Uterus (tissue), 4 donors: ENCODE data around the gene CCDC91. TPM values are rescaled to one million over a fixed set of nuclear protein-coding genes. Genes with fewer than 3 reads are reported as not detected.

Experiments
- DNase-seq, 2 donors: peaks; one replicate each; pipeline ENCODE4 v3.0.0-alpha.2; 2019 to 2020
- H3K27ac ChIP-seq, 2 donors: fragments of 200-600 bp; sonication (generic); 1 replicate in 1 of 2; 2 replicates in 1 of 2; pipeline ENCODE4 v1.5.1; 2016 to 2018
- H3K27me3 ChIP-seq, 2 donors: fragments of 200-600 bp; sonication (generic); one replicate each; pipeline ENCODE4 v1.5.1; 2018 to 2019; ENCODE audit warnings: control low read depth in 1 of 2
- H3K36me3 ChIP-seq, 2 donors: fragments of 200-600 bp; sonication (generic); one replicate each; pipeline ENCODE4 v1.5.1; 2019; ENCODE audit warnings: control low read depth in 1 of 2
- H3K4me1 ChIP-seq, 2 donors: fragments of 200-600 bp; sonication (generic); one replicate each; pipeline ENCODE4 v1.5.1; 2018 to 2019; ENCODE audit warnings: control low read depth in 1 of 2
- H3K4me3 ChIP-seq, 2 donors: fragments of 200-600 bp; sonication (generic); 1 replicate in 1 of 2; 2 replicates in 1 of 2; pipeline ENCODE4 v1.5.1; 2018 to 2019; ENCODE audit warnings: mild to moderate bottlenecking in 1 of 2
- H3K9me3 ChIP-seq, 2 donors: fragments of 200-600 bp; sonication (generic); one replicate each; pipeline ENCODE4 v1.5.1; 2019; ENCODE audit warnings: control low read depth in 1 of 2
- CTCF ChIP-seq, 4 experiments: fragments of 200-600 bp in 2 of 4; fragments of 450-650 bp in 2 of 4; sonication (generic) in 2 of 4; IDR thresholded peaks; one replicate each; pipeline ENCODE4 v1.5.1; 2016 to 2019; ENCODE audit warnings: antibody characterized with exemption in 4 of 4, mild to moderate bottlenecking in 2 of 4, moderate library complexity in 1 of 4
- POLR2A ChIP-seq, 2 donors: fragments of 450-650 bp; IDR thresholded peaks; one replicate each; pipeline ENCODE4 v1.6.1; 2016; ENCODE audit warnings: antibody characterized with exemption in 2 of 2, mild to moderate bottlenecking in 1 of 2, moderate library complexity in 1 of 2
- intact Hi-C: fragments of 100-400 bp; cut with DNase I; formaldehyde crosslinking; loops from one replicate; pipeline ENCODE4 v1.15.1; 2023; ENCODE audit warnings: low total_unique reads
- total RNA-seq, 4 donors: library from RNA; depleted of rRNA in 3 of 4; stranded (reverse); fragments of >200 nt in 3 of 4; gene quantifications; one replicate each; pipeline versions ENCODE4 v1.1.0 to v1.2.4, GENCODE V29; 2014 to 2023
- donor health status: DM: yes; HTN: yes; CAD: no.

Gene CCDC91
- total RNA-seq, 4 donors from 2014 or later, result 24.7 to 49.7 (median 41.0) TPM

DNA sequence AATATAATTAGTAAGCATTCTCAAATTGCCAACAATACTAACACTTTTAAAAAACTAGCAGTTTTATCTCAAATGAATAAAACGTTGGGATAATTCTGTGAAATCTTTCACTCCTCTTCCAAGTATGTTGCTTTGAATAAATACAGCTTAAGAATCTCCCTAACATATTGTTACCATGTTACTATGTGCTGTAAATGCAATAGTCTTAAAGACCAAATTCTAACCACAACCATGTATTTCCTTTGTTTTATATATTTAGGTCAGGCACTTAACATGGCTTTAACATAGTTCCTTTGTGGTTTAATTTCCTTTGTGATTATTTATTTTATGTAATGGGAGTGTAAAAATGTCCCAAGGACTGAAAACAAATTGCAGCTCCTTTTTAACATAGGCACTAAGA lies 33.9 kb upstream of the CCDC91 start:
- Histone ChIP-seq H3K27me3 (no peaks in the 10 kb centered on the region), H3K4me1 (no peaks in the 10 kb centered on the region), H3K9me3 (no peaks in the 10 kb centered on the region), H3K27ac (no peak overlapping the region), H3K4me3 (no peak overlapping the region), H3K36me3 (no peaks in the 10 kb centered on the region)
- TF ChIP-seq POLR2A (IDR thresholded peaks at IDR 0.05), result no peak
- TF ChIP-seq CTCF (IDR thresholded peaks at IDR 0.05), result no peak
- no peak for DNase-seq
- intact Hi-C loops, result no loop called here

DNA sequence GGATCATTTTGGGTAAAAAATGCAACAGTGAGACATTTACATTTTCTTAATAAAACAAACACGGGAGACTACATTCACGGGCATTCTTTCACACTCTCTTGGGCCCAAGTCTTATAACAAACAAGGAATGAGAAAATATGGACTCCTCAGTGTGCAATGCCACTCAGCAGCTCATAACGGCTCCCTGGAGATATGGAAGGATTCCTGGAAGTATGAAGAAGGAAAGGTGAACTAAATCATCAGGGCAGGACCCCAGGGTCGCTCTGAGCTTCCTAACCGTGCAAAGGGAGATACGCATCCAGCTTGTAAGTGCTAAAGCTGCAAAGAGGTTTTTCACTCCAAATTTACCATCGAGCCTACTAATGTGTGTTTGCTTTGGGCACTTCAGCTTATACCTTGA lies 33.5 kb upstream of the CCDC91 start:
- Histone ChIP-seq H3K4me1 (no peaks in the 10 kb centered on the region), H3K27ac (no peak overlapping the region), H3K9me3 (no peaks in the 10 kb centered on the region), H3K4me3 (no peak overlapping the region), H3K27me3 (no peaks in the 10 kb centered on the region), H3K36me3 (no peaks in the 10 kb centered on the region)
- TF ChIP-seq CTCF (IDR thresholded peaks at IDR 0.05), result no peak
- no peak for TF ChIP-seq POLR2A (IDR thresholded peaks at IDR 0.05)
- intact Hi-C loops, result no loop called here
- no peak for DNase-seq

DNA sequence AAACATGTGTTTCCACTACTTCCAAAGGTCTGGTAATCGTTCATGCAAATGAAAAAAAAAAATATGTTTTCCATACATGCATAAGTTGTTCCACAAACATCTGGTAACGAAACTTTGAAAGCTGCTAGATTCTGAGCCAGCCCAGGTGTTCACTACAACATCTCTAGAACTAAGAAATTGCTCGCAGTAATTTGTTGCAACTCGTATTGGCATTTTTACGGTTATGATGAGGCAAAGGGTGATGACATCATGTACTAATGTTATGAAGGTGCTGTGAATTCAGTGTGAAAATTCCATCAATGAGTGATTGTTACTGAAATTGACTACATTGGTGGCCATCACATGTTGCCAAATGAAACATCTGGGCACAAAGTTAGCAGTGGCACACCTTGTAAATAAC lies 31.9 kb upstream of the CCDC91 start:
- Histone ChIP-seq H3K36me3 (no peaks in the 10 kb centered on the region), H3K27ac (no peak overlapping the region), H3K4me3 (no peak overlapping the region), H3K27me3 (no peaks in the 10 kb centered on the region), H3K9me3 (no peaks in the 10 kb centered on the region), H3K4me1 (no peaks in the 10 kb centered on the region)
- TF ChIP-seq CTCF (IDR thresholded peaks at IDR 0.05) (no peak), POLR2A (IDR thresholded peaks at IDR 0.05) (no peak)
- no peak for DNase-seq
- intact Hi-C loops, result no loop called here

GRCh38 chr12:28159688-28160087 lies 30.6 kb upstream of the CCDC91 start:
- intact Hi-C loops, result no loop called here
- no peak for TF ChIP-seq POLR2A (IDR thresholded peaks at IDR 0.05)
- no peak for TF ChIP-seq CTCF (IDR thresholded peaks at IDR 0.05)

GRCh38 chr12:28161697-28162096 lies 28.6 kb upstream of the CCDC91 start:
- Histone ChIP-seq H3K27me3 (no peaks in the 10 kb centered on the region), H3K9me3 (no peaks in the 10 kb centered on the region), H3K36me3 (no peaks in the 10 kb centered on the region), H3K4me1 (no peaks in the 10 kb centered on the region), H3K27ac (no peak overlapping the region), H3K4me3 (no peak overlapping the region)
- DNase-seq, result no peak
- TF ChIP-seq CTCF (IDR thresholded peaks at IDR 0.05) (no peak), POLR2A (IDR thresholded peaks at IDR 0.05) (no peak)
- intact Hi-C loops, result no loop called here

More at GRCh38 chr12:28159688-28160087, 30.6 kb upstream of the CCDC91 start:
- Histone ChIP-seq H3K36me3 (no peaks in the 10 kb centered on the region), H3K27ac (no peak overlapping the region), H3K4me3 (no peak overlapping the region), H3K27me3 (no peaks in the 10 kb centered on the region), H3K9me3 (no peaks in the 10 kb centered on the region), H3K4me1 (no peaks in the 10 kb centered on the region)
- no peak for DNase-seq
